Measurements from ENCODE around the gene HDHD3. TPM values are rescaled to one million over a fixed set of nuclear protein-coding genes. Genes with fewer than 3 reads are reported as not detected.
"Not testable (repeated sequence)": the region's sequence is repeated elsewhere in the genome, so short reads cannot be mapped to it uniquely, and the experiment has no call there.

The HDHD3 gene
- 11.6 TPM for total RNA-seq

DNA sequence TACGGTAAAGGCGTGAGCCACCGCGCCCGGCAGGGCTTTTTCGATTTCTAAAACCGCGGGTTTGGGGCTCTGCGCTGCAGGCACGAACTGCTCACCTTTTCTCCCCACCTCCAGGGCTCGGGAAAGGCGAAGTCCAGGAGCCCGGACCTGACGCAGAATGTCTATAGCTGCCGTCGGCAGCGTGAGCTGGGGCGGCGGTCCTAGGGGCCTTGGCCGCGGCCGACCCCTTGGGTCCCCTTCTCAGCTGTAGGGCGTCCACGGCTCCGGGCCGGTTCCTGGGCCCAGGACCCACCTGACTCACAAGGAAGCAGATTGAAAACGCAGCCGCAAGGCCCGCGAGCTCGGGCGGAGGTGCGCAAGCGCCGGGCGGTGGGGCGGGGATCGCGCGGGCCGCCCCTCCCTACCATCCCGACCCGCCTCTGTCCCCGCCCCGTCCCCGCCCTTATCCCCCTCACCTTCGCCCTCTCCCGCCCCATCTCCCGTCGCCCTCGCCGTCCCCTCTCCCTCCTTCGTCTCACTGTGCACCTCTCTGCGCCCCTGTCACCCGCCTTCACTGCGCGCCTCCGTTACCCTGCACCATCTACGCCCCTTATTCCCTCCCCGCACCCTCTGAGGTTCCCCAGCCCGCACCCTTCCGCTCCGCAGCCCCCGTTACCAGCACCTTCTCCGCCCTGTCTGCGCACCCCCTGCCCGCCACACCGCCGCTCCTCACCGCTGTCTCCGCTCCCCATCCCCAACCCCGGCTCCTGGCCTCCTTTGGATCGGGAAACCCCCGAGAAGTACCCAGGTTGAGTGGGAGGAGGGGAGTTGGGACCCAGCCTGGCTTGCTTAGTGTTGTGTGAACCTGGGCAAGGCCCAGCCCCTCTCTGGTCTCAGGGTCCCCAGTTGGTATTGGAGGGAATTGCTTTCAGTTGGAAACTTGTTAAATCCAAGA, at the start of gene HDHD3:
Gene HDHD3 (minus strand): TSS at position 353 of the 934 bp plus-strand sequence. CDS start 2,632 bp downstream, outside the sequence.
- DNase-seq (ENCODE audit: low spot score): peak; percentile 86
- intact Hi-C loops (cut with DNase I): no loop called here
- peak; percentile 94 for ATAC-seq

- ATAC-seq (no peak), DNase-seq (ENCODE audit: low spot score) (no peak)
- intact Hi-C loops (cut with DNase I): no loop called here
Observed at GRCh38 chr9:113425072-113425471, 48.3 kb upstream of the HDHD3 start.

DNA sequence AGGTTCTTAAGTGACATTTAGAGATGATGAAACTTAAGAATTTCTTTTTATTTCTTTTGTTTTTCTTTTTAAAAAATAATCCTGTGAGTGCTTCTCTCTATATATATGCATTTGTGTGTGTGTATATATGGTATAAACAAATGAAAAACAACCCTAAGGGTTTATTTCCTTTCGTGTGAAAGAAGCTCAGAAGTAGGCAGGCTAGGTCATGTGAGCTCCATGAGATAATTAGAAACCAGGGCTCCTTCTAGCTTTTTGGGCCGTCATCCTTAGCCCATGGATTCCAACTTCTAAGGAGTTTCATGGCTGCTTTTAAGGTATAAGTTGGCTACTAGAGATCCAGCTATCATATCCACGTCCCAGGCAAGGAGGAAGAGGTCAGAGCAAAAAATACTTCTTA, 44.9 kb upstream of the HDHD3 start:
- ATAC-seq (no peak), DNase-seq (ENCODE audit: low spot score) (no peak)
- intact Hi-C loops (cut with DNase I): no loop called here

DNA sequence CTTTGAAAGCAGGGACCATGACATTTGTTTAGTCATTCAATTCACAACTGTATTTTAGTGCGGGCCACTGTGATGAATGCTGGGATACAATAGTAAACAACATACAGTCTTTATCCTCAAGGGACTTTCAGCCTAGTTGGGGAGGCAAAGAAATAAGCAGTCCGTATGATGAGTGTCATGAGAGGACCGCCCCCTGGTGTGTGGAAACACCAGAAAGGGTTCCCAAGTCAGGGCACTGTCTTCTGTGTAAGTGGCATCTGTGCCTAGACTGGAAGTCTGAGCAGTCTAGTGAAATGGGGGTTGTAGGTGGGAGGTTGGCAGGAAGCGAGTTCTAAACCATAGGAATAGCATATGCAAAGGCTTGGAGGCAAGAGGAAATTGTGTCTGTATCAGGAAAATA, 40.6 kb upstream of the HDHD3 start:
- DNase-seq (ENCODE audit: low spot score): no peak
- no peak for ATAC-seq
- intact Hi-C loops (cut with DNase I): no loop called here

DNA sequence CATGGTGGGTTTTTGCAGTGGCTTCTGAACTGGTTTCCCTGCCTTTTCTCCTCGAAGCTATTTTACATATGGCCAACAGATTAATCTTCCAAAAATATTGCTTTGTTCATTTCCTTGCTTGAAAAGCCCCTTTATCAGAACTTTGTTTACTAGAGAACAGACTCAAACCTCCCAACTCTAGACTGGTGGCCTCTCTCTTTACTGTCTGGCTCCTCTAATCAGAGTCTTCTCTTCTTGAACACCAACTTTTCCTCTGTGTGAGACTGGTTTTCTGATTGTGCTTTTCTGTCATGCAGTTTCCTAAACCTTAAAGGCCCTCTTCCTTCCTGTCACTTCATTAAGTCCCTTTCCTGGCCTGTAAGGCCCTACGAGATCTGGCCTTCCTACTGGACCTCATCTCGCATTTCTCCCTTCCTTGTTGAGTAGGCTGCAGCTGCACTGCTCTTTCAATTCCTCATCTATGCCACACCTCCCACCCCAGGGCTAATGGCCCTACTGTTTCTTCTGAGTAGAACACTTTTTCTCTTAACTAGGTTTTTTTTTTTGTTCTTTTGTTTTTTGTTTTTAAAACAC, 39.4 kb upstream of the HDHD3 start:
- peak; percentile 65 for ATAC-seq
- no peak for DNase-seq (ENCODE audit: low spot score)
- intact Hi-C loops (cut with DNase I): no loop called here

DNA sequence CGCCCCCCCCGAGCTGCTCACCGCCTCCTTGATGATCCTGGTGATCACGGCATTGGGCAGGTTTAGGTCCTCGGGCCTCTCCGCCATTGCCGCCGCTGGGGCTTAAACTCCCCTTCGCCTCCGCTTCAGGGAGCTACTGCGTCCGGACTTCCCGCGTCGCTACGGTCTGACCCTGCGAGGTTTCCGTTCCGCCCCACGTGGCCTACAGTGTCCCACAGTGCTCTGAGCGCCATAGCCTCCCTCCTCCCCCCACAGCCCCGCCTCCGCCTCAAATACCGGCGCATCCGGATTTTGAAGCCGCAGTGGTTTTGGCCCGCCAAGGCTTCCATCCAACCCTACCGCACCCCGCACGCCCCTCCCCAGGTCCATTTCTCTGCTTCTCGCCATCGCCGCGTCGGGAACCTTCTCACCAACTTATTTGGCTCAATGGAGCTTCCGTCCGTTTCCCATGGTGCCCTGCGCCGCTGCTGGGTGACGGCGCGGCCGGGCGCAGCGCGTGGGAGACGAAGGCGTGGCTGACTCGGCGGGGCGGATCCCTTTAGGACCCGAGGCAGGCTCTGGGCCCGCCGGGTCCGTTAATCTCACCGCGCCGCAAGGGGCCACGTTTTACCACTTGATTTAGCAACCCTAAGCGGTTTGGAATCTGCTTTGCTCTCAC, 33.5 kb upstream of the HDHD3 start, which contains the start of the genes C9orf43 and POLE3:
Gene C9orf43 (plus strand): TSS at position 541 of the 658 bp plus-strand sequence. CDS start 2,747 bp downstream, outside the sequence.
Gene POLE3 (minus strand): TSS at position 469 of the 658 bp plus-strand sequence. CDS start 382 bp downstream, at position 87.
- DNase-seq (ENCODE audit: low spot score): peak; percentile 96
- intact Hi-C loops (cut with DNase I): no loop called here

GRCh38 chr9:113409883-113410206, 33.1 kb upstream of the HDHD3 start:
- ATAC-seq (no peak), DNase-seq (ENCODE audit: low spot score) (no peak)
- intact Hi-C loops (cut with DNase I): no loop called here

More for the DNA sequence above, 33.5 kb upstream of the HDHD3 start, which contains the start of the genes C9orf43 and POLE3:
- ATAC-seq: peak; percentile 99

DNA sequence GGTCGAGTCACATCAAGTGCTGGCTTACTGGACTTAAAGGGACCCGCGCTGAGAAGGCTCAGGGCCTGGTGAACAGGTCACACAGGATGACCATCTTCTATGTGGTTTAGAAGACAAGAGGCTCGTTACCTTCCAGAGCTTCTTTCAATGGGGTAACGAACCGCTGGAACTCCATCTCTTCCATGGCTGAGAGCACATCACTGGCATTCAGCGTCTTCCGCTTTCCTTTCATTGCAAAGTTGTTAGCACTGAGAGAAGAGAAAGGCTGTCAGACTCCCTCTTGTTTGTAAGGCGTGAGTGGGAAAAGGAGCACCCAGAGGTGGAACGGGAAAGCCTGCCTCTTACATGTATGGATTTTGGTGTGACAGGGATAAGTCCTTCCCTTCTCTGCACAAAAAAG, 32.7 kb upstream of the HDHD3 start:
- intact Hi-C loops (cut with DNase I): no loop called here

DNA sequence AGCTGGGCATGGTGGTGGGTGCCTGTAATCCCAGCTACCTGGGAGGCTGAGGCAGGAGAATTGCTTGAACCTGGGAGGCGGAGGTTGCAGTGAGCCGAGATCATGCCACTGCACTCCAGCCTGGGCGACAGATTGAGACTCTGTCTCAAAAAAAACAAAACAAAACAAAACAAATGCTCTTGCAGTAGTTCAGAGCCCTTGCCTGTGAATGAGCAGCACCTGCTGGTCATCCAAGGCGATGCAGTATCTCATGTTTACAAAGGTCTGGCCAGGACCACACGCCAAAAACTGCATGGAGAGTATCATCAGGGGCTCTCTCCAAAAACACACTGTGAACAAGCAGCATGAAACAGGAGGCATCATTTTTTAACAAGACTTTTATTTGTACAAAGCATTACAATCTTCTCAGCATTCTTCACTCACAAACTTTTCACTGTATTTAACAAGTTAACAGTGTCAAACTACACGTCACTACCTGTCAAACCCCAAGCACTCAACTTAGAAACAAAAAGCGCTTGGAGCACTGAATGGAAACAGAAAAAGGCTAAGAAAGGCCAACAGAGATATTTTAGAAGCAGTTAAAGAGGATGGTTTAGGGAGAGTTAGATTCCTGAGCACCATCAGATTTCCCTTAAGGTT, 30.2 kb upstream of the HDHD3 start:
- ATAC-seq; intact Hi-C loops (cut with DNase I): not testable (repeated sequence)

More for the DNA sequence above, 32.7 kb upstream of the HDHD3 start:
- no peak for DNase-seq (ENCODE audit: low spot score)
- ATAC-seq: no peak

DNA sequence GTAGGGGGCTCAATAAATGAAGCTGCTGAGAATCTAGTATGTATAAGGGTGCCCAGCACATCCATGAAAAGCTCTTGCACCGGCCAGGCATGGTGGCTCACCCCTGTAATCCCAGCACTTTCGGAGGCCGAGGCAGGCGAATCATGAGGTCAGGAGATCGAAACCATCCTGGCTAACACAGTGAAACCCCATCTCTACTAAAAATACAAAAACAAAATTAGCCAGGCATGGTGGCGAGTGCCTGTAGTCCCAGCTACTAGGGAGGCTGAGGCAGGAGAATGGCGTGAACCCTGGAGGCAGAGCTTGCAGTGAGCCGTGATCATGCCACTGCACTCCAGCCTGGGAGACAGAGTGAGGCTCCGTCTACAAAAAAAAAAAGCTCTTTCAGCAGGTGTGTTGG, 29.6 kb upstream of the HDHD3 start:
- ATAC-seq; intact Hi-C loops (cut with DNase I): not testable (repeated sequence)

More for the DNA sequence above, 30.2 kb upstream of the HDHD3 start:
- not testable (repeated sequence) for DNase-seq (ENCODE audit: low spot score)

GRCh38 chr9:113403646-113404045, 26.9 kb upstream of the HDHD3 start:
- DNase-seq (ENCODE audit: low spot score): no peak
- no peak for ATAC-seq
- intact Hi-C loops (cut with DNase I): no loop called here

More for the DNA sequence above, 29.6 kb upstream of the HDHD3 start:
- not testable (repeated sequence) for DNase-seq (ENCODE audit: low spot score)

DNA sequence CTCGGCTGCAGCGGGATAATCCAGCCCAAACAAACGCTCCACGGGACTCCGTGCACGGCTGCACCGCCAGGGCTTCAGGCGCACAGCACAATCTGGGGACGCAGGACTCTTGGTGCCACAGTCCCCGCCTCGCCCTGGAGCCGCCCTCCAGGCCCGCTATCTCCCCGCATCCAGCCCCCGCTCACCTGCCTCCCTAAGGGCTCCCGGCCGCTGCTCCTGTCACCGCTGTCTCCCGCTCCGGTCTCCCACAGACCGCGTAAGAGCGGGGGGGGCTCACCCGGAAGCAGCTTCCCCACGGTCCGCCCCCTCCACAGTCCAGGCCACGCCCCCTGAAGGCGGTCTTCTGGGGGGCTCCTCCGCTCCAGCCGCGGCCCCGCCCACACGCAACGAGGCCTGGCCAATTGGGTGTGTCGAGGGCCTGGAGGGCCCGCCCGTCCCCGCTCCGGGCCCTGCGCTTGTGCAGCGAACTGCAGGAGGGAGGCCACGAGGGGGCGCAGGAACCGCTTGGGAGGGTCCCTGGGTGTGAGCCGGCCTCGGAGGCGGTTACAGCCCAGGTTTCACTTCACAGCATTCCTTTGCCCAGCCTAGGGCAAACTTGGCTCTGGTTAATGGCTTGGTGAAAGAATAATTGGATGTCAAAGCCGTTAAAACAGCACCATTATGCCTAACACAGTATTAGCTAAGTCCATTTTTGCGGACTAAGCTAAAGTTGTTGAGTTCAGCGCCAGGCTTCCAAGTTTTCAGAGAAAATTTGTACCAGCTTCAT, 24.4 kb upstream of the HDHD3 start, which contains the start of gene ALAD:
Gene ALAD (minus strand): TSS at position 258 of the 766 bp plus-strand sequence. CDS start 7,725 bp downstream, outside the sequence.
- DNase-seq (ENCODE audit: low spot score) (peak; percentile 100), ATAC-seq (peak; percentile 100)
- intact Hi-C loops (cut with DNase I): no loop called here

DNA sequence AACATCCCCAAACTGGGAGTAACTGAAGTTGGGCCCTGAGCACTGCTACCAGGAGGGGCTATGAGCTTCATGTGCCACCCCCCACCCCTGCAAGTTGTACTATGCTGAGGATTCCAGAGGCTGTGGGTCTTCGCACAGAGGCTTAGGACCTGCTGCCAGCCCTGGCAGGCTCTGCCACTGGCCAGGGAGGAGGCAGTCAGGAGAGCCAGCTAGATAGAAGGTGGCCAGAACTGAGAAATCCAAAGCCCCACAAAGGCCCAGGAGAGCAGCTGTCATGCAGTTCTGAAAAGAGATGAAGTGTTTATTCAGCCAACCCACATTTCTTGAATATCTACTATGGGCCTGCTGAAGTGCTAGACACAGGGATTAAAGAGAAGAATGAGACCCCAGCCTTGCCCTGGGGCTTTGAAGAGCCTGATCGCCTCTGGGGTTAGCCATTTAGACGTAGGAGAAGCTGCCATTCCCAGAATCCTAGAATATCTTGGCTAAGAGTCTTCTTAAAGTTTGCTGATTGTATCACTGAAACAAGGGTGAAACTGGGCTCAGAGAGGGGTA, 22.9 kb upstream of the HDHD3 start:
- ATAC-seq: no peak
- intact Hi-C loops (cut with DNase I): loop anchor here (2.0 kb wide), 1 partner anchor 123 kb away; no protein-coding TSS in a partner anchor
- DNase-seq (ENCODE audit: low spot score): no peak

GRCh38 chr9:113398796-113399195, 22.0 kb upstream of the HDHD3 start:
- DNase-seq (ENCODE audit: low spot score) (no peak), ATAC-seq (no peak)
- intact Hi-C loops (cut with DNase I): loop anchor here (2.0 kb wide), 1 partner anchor 122 kb away; no protein-coding TSS in a partner anchor

- intact Hi-C loops (cut with DNase I): no loop called here
- no peak for DNase-seq (ENCODE audit: low spot score)
Observed at GRCh38 chr9:113397203-113397631, 20.4 kb upstream of the HDHD3 start.

DNA sequence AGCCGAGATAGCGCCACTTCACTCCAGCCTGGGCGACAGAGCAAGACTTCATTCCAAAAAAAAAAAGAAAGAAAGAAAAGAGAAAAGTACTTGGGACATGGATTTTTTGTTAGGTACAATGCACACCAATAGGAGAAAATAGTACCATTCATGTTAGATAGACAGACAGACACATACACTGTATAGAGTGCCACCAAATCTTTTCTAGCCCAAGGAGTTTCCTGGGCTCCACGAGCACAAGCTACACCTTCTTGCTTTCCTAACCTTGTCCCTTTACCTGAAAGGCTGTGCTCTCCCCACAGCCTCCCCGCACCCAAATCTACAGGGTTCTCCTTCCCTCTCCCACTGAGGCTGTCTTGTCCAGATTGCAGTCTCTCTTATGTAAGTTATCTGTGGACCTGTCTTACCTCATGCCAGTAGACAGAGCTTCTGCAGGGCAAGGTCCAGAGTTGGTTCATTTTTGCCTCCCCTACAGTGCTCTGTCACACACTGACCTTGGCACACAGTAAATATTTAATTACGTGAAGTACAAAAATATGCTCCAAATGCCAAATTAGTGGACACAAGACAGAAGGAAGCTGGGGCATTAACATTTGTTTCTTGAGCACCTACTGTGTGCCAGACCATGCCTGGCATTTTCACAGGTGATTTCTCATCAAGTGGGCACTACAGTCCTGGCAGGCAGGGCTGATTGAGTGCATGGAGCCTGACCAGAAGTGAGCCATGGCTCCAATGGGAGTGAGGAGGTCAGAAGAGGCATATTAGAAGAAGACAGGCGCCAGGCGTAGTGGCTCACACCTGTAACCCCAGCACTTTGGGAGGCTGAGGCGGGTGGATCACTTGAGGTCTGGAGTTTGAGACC, 18.4 kb upstream of the HDHD3 start:
- ATAC-seq (no peak), DNase-seq (ENCODE audit: low spot score) (no peak)
- intact Hi-C loops (cut with DNase I): no loop called here

More at GRCh38 chr9:113397203-113397631, 20.4 kb upstream of the HDHD3 start:
- ATAC-seq: no peak

DNA sequence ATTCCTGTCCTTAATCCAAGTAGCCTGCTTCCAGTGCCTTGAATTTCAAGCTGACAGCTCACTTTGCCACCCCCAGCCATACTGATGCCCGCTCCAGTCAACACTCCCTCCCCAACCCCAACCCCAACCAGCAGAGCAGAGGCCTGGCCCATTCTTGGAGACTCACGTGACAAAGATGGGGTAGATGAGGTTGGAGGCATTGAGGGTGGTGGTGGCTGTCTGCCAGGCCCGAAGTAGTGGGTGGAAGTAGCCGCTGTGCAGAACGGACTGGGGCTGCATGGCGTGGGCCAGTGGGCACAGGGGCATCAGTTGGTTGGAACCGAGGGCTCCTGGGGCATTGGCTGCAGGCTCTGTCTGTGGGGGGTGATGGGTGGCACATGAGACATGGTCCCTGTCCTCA, 16.5 kb upstream of the HDHD3 start:
- ATAC-seq: peak; percentile 61
- intact Hi-C loops (cut with DNase I): no loop called here
- DNase-seq (ENCODE audit: low spot score): no peak

Measured in sciatic nerve (tissue), 2 donors.